OCI-LY7 (cell line): Measurements from ENCODE around the gene GLYATL1. TPM values are rescaled to one million over a fixed set of nuclear protein-coding genes. Genes with fewer than 3 reads are reported as not detected.

ENCODE experiments used
- BruUV-seq: library from RNA; stranded (reverse); fragments of 400-500 nt; replicated peaks from 2 replicates; lab custom pipeline; 2021; lab: Mats Ljungman, UMichigan
- CTCF ChIA-PET: fragments of 300-600 bp; sonication (Branson Sonifier 250); formaldehyde crosslinking; loops from one replicate; lab custom pipeline; 2022; ENCODE audit warnings: antibody characterized with exemption; ENCODE audit not compliant: unreplicated experiment; lab: Charles Lee
- POLR2A ChIA-PET: fragments of 300-600 bp; sonication (Branson Sonifier 250); formaldehyde crosslinking; loops from one replicate; lab custom pipeline; 2022; ENCODE audit warnings: antibody characterized with exemption; lab: Charles Lee
- DNase-seq: peaks from one replicate; pipeline ENCODE4 v3.0.0-alpha.2; 2015; ENCODE audit warnings: low spot score
- H2AFZ ChIP-seq: fragments of 200-600 bp; sonication (generic), shearing (Covaris generic); 2 replicates; pipeline ENCODE4 v1.6.1; 2014; ENCODE audit warnings: mild to moderate bottlenecking, antibody characterized with exemption, low read length, moderate library complexity
- H3K27ac ChIP-seq: fragments of 200-600 bp; sonication (generic); 2 replicates; pipeline ENCODE4 v1.5.1; 2014; ENCODE audit warnings: mixed run types, low read depth, mild to moderate bottlenecking, moderate library complexity, low read length, inconsistent platforms; ENCODE audit not compliant: poor library complexity, severe bottlenecking
- H3K36me3 ChIP-seq: fragments of 200-600 bp; sonication (generic); 2 replicates; pipeline ENCODE4 v1.6.1; 2014; ENCODE audit warnings: mild to moderate bottlenecking, antibody characterized with exemption, low read length, moderate library complexity, mixed read lengths; ENCODE audit not compliant: insufficient read depth
- H3K4me1 ChIP-seq: fragments of 200-600 bp; sonication (generic); 2 replicates; pipeline ENCODE4 v1.5.1; 2014; ENCODE audit warnings: mild to moderate bottlenecking, low read length; ENCODE audit not compliant: insufficient read depth, poor library complexity, severe bottlenecking
- H3K4me2 ChIP-seq: fragments of 200-600 bp; sonication (generic); 2 replicates; pipeline ENCODE4 v1.6.1; 2014; ENCODE audit warnings: mild to moderate bottlenecking, low read length
- H3K4me3 ChIP-seq: fragments of 200-600 bp; sonication (generic); 2 replicates; pipeline ENCODE4 v1.5.1; 2014; ENCODE audit warnings: mild to moderate bottlenecking, low read depth, low read length; ENCODE audit not compliant: poor library complexity, severe bottlenecking
- H3K79me2 ChIP-seq: fragments of 200-600 bp; sonication (generic); 2 replicates; pipeline ENCODE4 v1.6.1; 2016; ENCODE audit warnings: low read depth, mild to moderate bottlenecking, low read length, moderate library complexity, mixed read lengths; ENCODE audit not compliant: insufficient read depth
- H3K9me2 ChIP-seq: fragments of 200-600 bp; sonication (generic); 2 replicates; pipeline ENCODE4 v1.6.1; 2016; ENCODE audit warnings: mild to moderate bottlenecking, low read length, mixed read lengths; ENCODE audit not compliant: insufficient read depth
- H3K9me3 ChIP-seq: fragments of 200-600 bp; sonication (generic); 2 replicates; pipeline ENCODE4 v1.6.1; 2014; ENCODE audit warnings: mild to moderate bottlenecking, mixed run types, low read length, mixed read lengths
- H4K20me1 ChIP-seq: fragments of 200-600 bp; sonication (generic); 2 replicates; pipeline ENCODE4 v1.6.1; 2014; ENCODE audit warnings: mild to moderate bottlenecking, antibody characterized with exemption, low read length, moderate library complexity, mixed read lengths; ENCODE audit not compliant: insufficient read depth
- CTCF ChIP-seq: fragments of 200-600 bp; sonication (generic); conservative IDR thresholded peaks from 2 replicates; pipeline ENCODE4 v1.5.1; 2014; ENCODE audit warnings: mild to moderate bottlenecking, antibody characterized with exemption, low read length, moderate library complexity, mixed read lengths
- EZH2phosphoT487 ChIP-seq: fragments of 200-600 bp; sonication (generic); IDR thresholded peaks from 2 replicates; pipeline ENCODE4 v1.6.1; 2018; ENCODE audit warnings: low read depth, borderline replicate concordance, mild to moderate bottlenecking, mixed run types, antibody characterized with exemption, low read length, moderate library complexity, mixed read lengths
- intact Hi-C: fragments of 100-400 bp; cut with micrococcal nuclease; formaldehyde crosslinking; loops from one replicate; pipeline ENCODE4 v1.10.0; 2022; ENCODE audit not compliant: unreplicated experiment
- total RNA-seq, 2 experiments: library from RNA; depleted of rRNA in 1 of 2; stranded (reverse); fragments of >200 nt in 1 of 2; shearing (Covaris generic) in 1 of 2; gene quantifications; 2 replicates each; pipeline ENCODE4 v1.2.3, GENCODE V29; 2014 to 2022

The GLYATL1 gene
- total RNA-seq, 2 experiments from 2014 or later = not detected

GRCh38 chr11:58924230-58924629, 15.1 kb upstream of the GLYATL1 start:
- H4K20me1 ChIP-seq = no peaks in the 10 kb centered on the region
- H3K4me3 ChIP-seq = no peak overlapping the region
- TF ChIP-seq EZH2phosphoT487 (no peak), CTCF (no peak)
- H3K4me2 ChIP-seq = no peak overlapping the region
- H3K9me2 ChIP-seq = no peaks in the 10 kb centered on the region
- POLR2A ChIA-PET = interaction anchor here (0.6 kb wide), 1 partner anchor 68 kb away, joined by 3 read pairs; no protein-coding TSS in a partner anchor
- intact Hi-C loops = loop anchor here (10.0 kb wide), 3 partner anchors 131 to 269 kb away; no protein-coding TSS in a partner anchor
- no peaks in the 10 kb centered on the region for H3K4me1 ChIP-seq
- CTCF ChIA-PET = no interaction called here
- DNase-seq = no peak
- no TSS peak for BruUV-seq
- H3K9me3 ChIP-seq = no peaks in the 10 kb centered on the region
- no peaks in the 10 kb centered on the region for H3K79me2 ChIP-seq
- no peak overlapping the region for H3K27ac ChIP-seq
- no peaks in the 10 kb centered on the region for H3K36me3 ChIP-seq
- H2AFZ ChIP-seq = no peak overlapping the region

- H4K20me1 ChIP-seq = no peaks in the 10 kb centered on the region
- no peak overlapping the region for H3K4me2 ChIP-seq
- POLR2A ChIA-PET = interaction anchor here (0.6 kb wide), 1 partner anchor 1020 kb away, joined by 3 read pairs; no protein-coding TSS in a partner anchor
- H3K4me3 ChIP-seq = no peak overlapping the region
- TF ChIP-seq CTCF (no peak), EZH2phosphoT487 (no peak)
- no peaks in the 10 kb centered on the region for H3K9me3 ChIP-seq
- CTCF ChIA-PET = interaction anchor here (1.0 kb wide), 1 partner anchor 133 kb away, joined by 4 read pairs; no protein-coding TSS in a partner anchor
- no peak for DNase-seq
- intact Hi-C loops = loop anchor here (10.0 kb wide), 3 partner anchors 129 to 271 kb away; no protein-coding TSS in a partner anchor
- no peak overlapping the region for H3K27ac ChIP-seq
- H3K9me2 ChIP-seq = no peaks in the 10 kb centered on the region
- BruUV-seq = no TSS peak
- H3K4me1 ChIP-seq = no peaks in the 10 kb centered on the region
- no peaks in the 10 kb centered on the region for H3K36me3 ChIP-seq
- H3K79me2 ChIP-seq = no peaks in the 10 kb centered on the region
- H2AFZ ChIP-seq = no peak overlapping the region
Measured at GRCh38 chr11:58926251-58926650, 13.0 kb upstream of the GLYATL1 start.

- Histone ChIP-seq H3K4me3 (no peak overlapping the region), H4K20me1 (no peaks in the 10 kb centered on the region), H3K4me2 (no peak overlapping the region), H3K9me2 (no peaks in the 10 kb centered on the region), H2AFZ (no peak overlapping the region), H3K27ac (no peak overlapping the region), H3K4me1 (no peaks in the 10 kb centered on the region), H3K79me2 (no peaks in the 10 kb centered on the region), H3K9me3 (no peaks in the 10 kb centered on the region), H3K36me3 (no peaks in the 10 kb centered on the region)
- ChIA-PET POLR2A (interaction anchor here (0.6 kb wide), 1 partner anchor 1021 kb away, joined by 3 read pairs; no protein-coding TSS in a partner anchor), CTCF (interaction anchor here (1.0 kb wide), 1 partner anchor 132 kb away, joined by 4 read pairs; no protein-coding TSS in a partner anchor)
- no peak for DNase-seq
- TF ChIP-seq EZH2phosphoT487 = no peak
- TF ChIP-seq CTCF = no peak
- intact Hi-C loops = loop anchor here (10.0 kb wide), 3 partner anchors 128 to 272 kb away; no protein-coding TSS in a partner anchor
- BruUV-seq = no TSS peak
Measured at GRCh38 chr11:58926695-58927094, 12.6 kb upstream of the GLYATL1 start.
